Endothelial cell of umbilical vein (primary cell): ENCODE measurements around the gene PGAM2. TPM values are rescaled to one million over a fixed set of nuclear protein-coding genes. Genes with fewer than 3 reads are reported as not detected.

Experiments used
- BruUV-seq: library from RNA; stranded (reverse); fragments of 400-500 nt; replicated peaks from 2 replicates; lab custom pipeline; 2021; lab: Mats Ljungman, UMichigan
- CTCF ChIA-PET: fragments of 300-600, 350-600 bp; sonication (Branson Sonifier 250); formaldehyde crosslinking; loops from one replicate; lab custom pipeline; 2021; ENCODE audit warnings: antibody characterized with exemption, inconsistent platforms; lab: Charles Lee
- POLR2A ChIA-PET: fragments of 300-600, 350-600 bp; sonication (Branson Sonifier 250); formaldehyde crosslinking; loops from one replicate; lab custom pipeline; 2021; ENCODE audit warnings: antibody characterized with exemption, inconsistent platforms; lab: Charles Lee
- DNase-seq: peaks from one replicate; pipeline ENCODE4 v3.0.0-alpha.2; 2011; ENCODE audit warnings: low read depth, low spot score
- FAIRE-seq: peaks from 2 replicates; lab custom pipeline; 2011; peaks lifted over from hg19 to GRCh38; lab: Jason Lieb, UNC
- H2AFZ ChIP-seq: 2 replicates; pipeline ENCODE4 v1.6.0; 2012; ENCODE audit warnings: low read depth, low read length, control low read depth, inconsistent platforms
- H3K27ac ChIP-seq: 2 replicates; pipeline ENCODE4 v1.5.1; 2011; ENCODE audit warnings: low read depth, mild to moderate bottlenecking, control low read depth, low read length, moderate library complexity; ENCODE audit not compliant: insufficient read depth
- H3K27me3 ChIP-seq, 2 experiments: 2 replicates each; pipeline versions ENCODE4 v1.6.0 to v1.6.1; 2011; ENCODE audit warnings: low read length in 2 of 2, mixed read lengths in 1 of 2; ENCODE audit not compliant: control insufficient read depth in 2 of 2, insufficient read depth in 2 of 2
- H3K36me3 ChIP-seq, 2 experiments: 2 replicates in 1 of 2; 3 replicates in 1 of 2; pipeline ENCODE4 v1.5.1; 2011; ENCODE audit warnings: low read length in 2 of 2, mild to moderate bottlenecking in 1 of 2, moderate library complexity in 1 of 2; ENCODE audit not compliant: control insufficient read depth in 2 of 2, insufficient read depth in 2 of 2; ENCODE audit errors: extremely low read depth in 1 of 2
- H3K4me1 ChIP-seq: 3 replicates; pipeline ENCODE4 v1.5.1; 2011; ENCODE audit warnings: mild to moderate bottlenecking, low read length; ENCODE audit not compliant: control insufficient read depth, insufficient read depth; ENCODE audit errors: extremely low read depth
- H3K4me2 ChIP-seq: 2 replicates; pipeline ENCODE4 v1.6.1; 2011; ENCODE audit warnings: low read length, control low read depth, mixed read lengths; ENCODE audit not compliant: insufficient read depth
- H3K4me3 ChIP-seq, 3 experiments: fragments of 200-600 bp in 1 of 3; sonication (generic), shearing (Covaris generic) in 1 of 3; replicated peaks in 1 of 3; 2 replicates each; pipeline ENCODE4 v1.5.1; 2011 to 2016; ENCODE audit warnings: control low read depth in 3 of 3, low read length in 3 of 3, mild to moderate bottlenecking in 2 of 3, inconsistent platforms in 1 of 3, low read depth in 1 of 3, moderate library complexity in 1 of 3; ENCODE audit not compliant: insufficient read depth in 1 of 3
- H3K79me2 ChIP-seq: 2 replicates; pipeline ENCODE4 v1.6.0; 2012; ENCODE audit warnings: low read length, inconsistent platforms; ENCODE audit not compliant: control insufficient read depth, insufficient read depth
- H3K9ac ChIP-seq: replicated peaks from 2 replicates; pipeline ENCODE3; 2011; ENCODE audit warnings: low read length, control low read depth; ENCODE audit not compliant: insufficient read depth; ENCODE audit errors: extremely low read depth
- H3K9me1 ChIP-seq: replicated peaks from 3 replicates; pipeline ENCODE4 v1.6.0; 2011; ENCODE audit warnings: mild to moderate bottlenecking, low read length; ENCODE audit not compliant: control insufficient read depth, insufficient read depth; ENCODE audit errors: extremely low read depth
- H3K9me3 ChIP-seq: replicated peaks from 2 replicates; pipeline ENCODE4 v1.5.1; 2012; ENCODE audit warnings: low read length, inconsistent platforms; ENCODE audit not compliant: control insufficient read depth, insufficient read depth
- H4K20me1 ChIP-seq: replicated peaks from 2 replicates; pipeline ENCODE3; 2011; ENCODE audit warnings: mild to moderate bottlenecking, low read length; ENCODE audit not compliant: control insufficient read depth, insufficient read depth; ENCODE audit errors: extremely low read depth
- CTCF ChIP-seq, 2 donors: IDR thresholded peaks; 1 replicate in 1 of 2; 2 replicates in 1 of 2; pipeline ENCODE4 v1.5.1; 2011; ENCODE audit warnings: low read length in 2 of 2, mild to moderate bottlenecking in 2 of 2, moderate library complexity in 2 of 2, control low read depth in 1 of 2, inconsistent platforms in 1 of 2, low read depth in 1 of 2; ENCODE audit not compliant: insufficient read depth in 1 of 2; ENCODE audit errors: extremely low read depth in 1 of 2
- EZH2 ChIP-seq: IDR thresholded peaks from 2 replicates; pipeline ENCODE4 v1.6.1; 2012; ENCODE audit warnings: borderline replicate concordance, low read depth, mild to moderate bottlenecking, moderate library complexity, low read length, inconsistent platforms; ENCODE audit not compliant: severe bottlenecking
- FOS ChIP-seq: IDR thresholded peaks from 2 replicates; pipeline ENCODE4 v1.6.1; 2011; ENCODE audit warnings: mild to moderate bottlenecking, low read length, moderate library complexity, borderline replicate concordance; ENCODE audit not compliant: insufficient read depth
- GATA2 ChIP-seq: IDR thresholded peaks from 2 replicates; pipeline ENCODE4 v1.7.0; 2011; ENCODE audit warnings: low read depth, mild to moderate bottlenecking, moderate library complexity, mixed read lengths, low read length; ENCODE audit not compliant: insufficient read length, insufficient read depth
- JUN ChIP-seq: IDR thresholded peaks from 2 replicates; pipeline ENCODE4 v1.6.1; 2011; ENCODE audit warnings: borderline replicate concordance, low read depth; ENCODE audit not compliant: insufficient read length, insufficient read depth
- MAX ChIP-seq: IDR thresholded peaks from 2 replicates; pipeline ENCODE4 v1.6.1; 2011; ENCODE audit not compliant: insufficient read depth, insufficient read length
- MYC ChIP-seq: IDR thresholded peaks from one replicate; pipeline ENCODE4 v1.6.1; 2011; ENCODE audit warnings: mild to moderate bottlenecking, low read depth, low read length
- POLR2A ChIP-seq: IDR thresholded peaks from 2 replicates; pipeline ENCODE4 v1.6.1; 2012; ENCODE audit warnings: low read depth, mild to moderate bottlenecking, control low read depth, low read length
- POLR2AphosphoS5 ChIP-seq: IDR thresholded peaks from 2 replicates; pipeline ENCODE4 v1.6.1; 2012; ENCODE audit warnings: low read depth, mild to moderate bottlenecking, control low read depth, low read length, moderate library complexity; ENCODE audit not compliant: insufficient read depth
- dilution Hi-C: fragments of 300-500 bp; cut with MboI; formaldehyde crosslinking; loops from one replicate; pipeline ENCODE4 v1.15.0; 2019; ENCODE audit warnings: low sequenced_read_pairs; ENCODE audit not compliant: extremely low pct_ligation_motif_present
- intact Hi-C: fragments of 100-400 bp; cut with micrococcal nuclease; formaldehyde crosslinking; loops from one replicate; pipeline ENCODE4 v1.10.0; 2022
- polyA plus RNA-seq, 4 experiments: library from polyadenylated mRNA; depleted of rRNA in 3 of 4; stranded (reverse) in 3 of 4; unstranded in 1 of 4; fragments of >200 nt; gene quantifications; 2 replicates each; pipeline versions ENCODE4 v1.2.1 to v1.2.3, GENCODE V29; 2011 to 2012; ENCODE audit warnings: missing spikeins in 1 of 4
- total RNA-seq: library from RNA; stranded (reverse); gene quantifications from 2 replicates; pipeline ENCODE4 v1.2.3, GENCODE V29; 2021

PGAM2 gene
- total and polyA plus RNA-seq, 2 donors (not counting 3 experiments of a cell fraction or from before 2014, with no cell fraction given) = 0.19 TPM; not detected in 1

- H3K4me3 ChIP-seq = peak overlapping the region; percentile 69 to 75 (median 74)
- peaks cover 15% of the 10 kb centered on the region for H3K4me1 ChIP-seq
- DNase-seq (no peak), FAIRE-seq (no peak)
- dilution Hi-C loops = no loop called here
- peaks cover 40% of the 10 kb centered on the region for H3K79me2 ChIP-seq
- intact Hi-C loops = loop anchor here (1.0 kb wide), 3 partner anchors 25 to 156 kb away; partner anchors contain the start of genes POLM and YKT6
- H3K4me2 ChIP-seq = peak overlapping the region; percentile 90
- H3K27me3 ChIP-seq = no peaks in the 10 kb centered on the region
- no peaks in the 10 kb centered on the region for H3K9me1 ChIP-seq
- H3K9ac ChIP-seq = peak overlapping the region; percentile 59
- peaks cover 0 to 3% of the 10 kb centered on the region in 2 experiments for H3K36me3 ChIP-seq
- H4K20me1 ChIP-seq = no peaks in the 10 kb centered on the region
- H2AFZ ChIP-seq = peak overlapping the region; percentile 86
- TSS peak; percentile 60 for BruUV-seq
- no peaks in the 10 kb centered on the region for H3K9me3 ChIP-seq
- CTCF ChIA-PET = interaction anchor here (0.7 to 1.9 kb wide), 3 partner anchors 20 to 29 kb away, joined by 3 to 9 read pairs (median 9); no protein-coding TSS in a partner anchor
- peak overlapping the region; percentile 16 for H3K27ac ChIP-seq
- TF ChIP-seq FOS (no peak), CTCF (IDR thresholded peaks at IDR 0.05; ENCODE audit: extremely low read depth in 1 of 2, insufficient read depth in 1 of 2, low read depth in 1 of 2, low read length in 2 of 2) (no peak), MYC (no peak), POLR2AphosphoS5 (no peak), JUN (no peak), POLR2A (no peak), GATA2 (no peak), MAX (no peak), EZH2 (no peak)
- POLR2A ChIA-PET = no interaction called here
These were observed 21.5 kb downstream of the PGAM2 start for GRCh38 chr7:44043902-44044301.
